Spleen (tissue), 11 donors: ENCODE data around the gene METRNL. TPM values are rescaled to one million over a fixed set of nuclear protein-coding genes. Genes with fewer than 3 reads are reported as not detected.
A peak's percentile ranks its signal among the peaks of the same experiment; 100 is the strongest.

Experiments used
- DNase-seq: peaks from one replicate; pipeline ENCODE4 v3.0.0-alpha.2; 2020
- H3K27ac ChIP-seq, 8 donors: fragments of 200-600 bp; sonication (generic) in 7 of 8; 1 replicate in 4 of 8; 2 replicates in 4 of 8; pipeline versions ENCODE4 v1.5.0 to v1.8.0; 2016 to 2021; ENCODE audit warnings: inconsistent platforms in 4 of 8, mild to moderate bottlenecking in 4 of 8, moderate library complexity in 1 of 8
- H3K27me3 ChIP-seq, 7 donors: fragments of 200-600 bp; sonication (generic) in 6 of 7; replicated peaks in 1 of 7; 1 replicate in 4 of 7; 2 replicates in 3 of 7; pipeline versions ENCODE4 v1.5.0 to v1.8.0; 2016 to 2021; ENCODE audit warnings: inconsistent platforms in 3 of 7, mild to moderate bottlenecking in 1 of 7
- H3K36me3 ChIP-seq, 6 donors: fragments of 200-600 bp; sonication (generic) in 5 of 6; 1 replicate in 4 of 6; 2 replicates in 2 of 6; pipeline versions ENCODE4 v1.5.0 to v1.8.0; 2016 to 2021; ENCODE audit warnings: inconsistent platforms in 2 of 6
- H3K4me1 ChIP-seq, 6 donors: fragments of 200-600 bp; sonication (generic) in 5 of 6; 1 replicate in 3 of 6; 2 replicates in 3 of 6; pipeline versions ENCODE4 v1.5.0 to v1.8.0; 2016 to 2021; ENCODE audit warnings: inconsistent platforms in 3 of 6
- H3K4me3 ChIP-seq, 8 donors: fragments of 200-600 bp; sonication (generic) in 7 of 8; 1 replicate in 4 of 8; 2 replicates in 4 of 8; pipeline versions ENCODE4 v1.5.0 to v1.8.0; 2016 to 2021; ENCODE audit warnings: inconsistent platforms in 4 of 8, mild to moderate bottlenecking in 4 of 8, moderate library complexity in 2 of 8
- H3K9me3 ChIP-seq, 8 donors: fragments of 200-600 bp; sonication (generic) in 7 of 8; 1 replicate in 4 of 8; 2 replicates in 4 of 8; pipeline versions ENCODE4 v1.5.0 to v1.8.0; 2016 to 2021; ENCODE audit warnings: inconsistent platforms in 4 of 8
- POLR2A ChIP-seq, 3 donors: fragments of 450-650 bp; IDR thresholded peaks; one replicate each; pipeline ENCODE4 v1.5.1; 2017; ENCODE audit warnings: antibody characterized with exemption in 3 of 3, mild to moderate bottlenecking in 1 of 3
- POLR2AphosphoS5 ChIP-seq, 3 donors: sonication (generic); formaldehyde crosslinking; IDR thresholded peaks; one replicate each; pipeline ENCODE4 v1.5.1; 2017; ENCODE audit warnings: antibody characterized with exemption in 3 of 3
- WGBS, 5 donors: extraction: QIAGEN DNeasy Blood & Tissue Kit in 3 of 5; methylation state at CpG; one replicate each; pipeline versions ENCODE4 v1.1.5 to v1.1.7; 2013 to 2018; 5-methylcytosine and 5-hydroxymethylcytosine counted together
- intact Hi-C: fragments of 100-400 bp; cut with DNase I; formaldehyde crosslinking; loops from one replicate; pipeline ENCODE4 v1.15.0; 2023; ENCODE audit warnings: low total_unique reads
- polyA plus RNA-seq, 3 donors: library from polyadenylated mRNA; stranded (reverse); fragments of 200-250 nt; gene quantifications; one replicate each; pipeline ENCODE4 v1.2.1, GENCODE V29; 2013
- total RNA-seq, 7 donors: library from RNA; depleted of rRNA in 3 of 7; stranded (reverse); fragments of >200 nt in 3 of 7; fragmentation: NEBNext Ultra II Directional in 4 of 7; extraction: Animal tissue kit (Norgen Biotek cat#: 25700) in 4 of 7; gene quantifications; one replicate each; pipeline versions ENCODE4 v1.1.0 to v1.2.1, GENCODE V29; 2016 to 2021
- TF ChIP-seq, protein P1 (sequence below), 11 experiments: fragments of 200-600 bp in 7 of 11; fragments of 450-650 bp in 4 of 11; sonication (generic) in 4 of 11; IDR thresholded peaks in 8 of 11; conservative IDR thresholded peaks in 3 of 11; 1 replicate in 7 of 11; 2 replicates in 4 of 11; pipeline versions ENCODE4 v1.4.0 to v1.8.0; 2016 to 2021; ENCODE audit warnings: antibody characterized with exemption in 11 of 11, inconsistent platforms in 4 of 11, mild to moderate bottlenecking in 1 of 11
- donor health status: healthy with polysubstance abuse.
- donor health status: DM: no; HTN: no; CAD: no; lungs with moderate emphysema.
- donor health status: DM: no; HTN: no; CAD: no.
- donor health status: Bipolar disorder and iron deficiency.
- donor health status: healthy.
- donor health status: DM: no; HTN: no; CAD: no.
- donor health status: DM: yes; HTN: yes; CAD: no.

METRNL gene
- total and polyA plus RNA-seq, 10 donors, result 14.7 to 51.2 (median 35.0) TPM

- no peaks in the 10 kb centered on the region for H3K9me3 ChIP-seq
- no peak for DNase-seq
- H3K27ac ChIP-seq, result no peak overlapping the region
- H3K4me1 ChIP-seq, result peaks cover 5 to 15% (median 13%) of the 10 kb centered on the region in 6 donors
- TF ChIP-seq, protein P1, sequence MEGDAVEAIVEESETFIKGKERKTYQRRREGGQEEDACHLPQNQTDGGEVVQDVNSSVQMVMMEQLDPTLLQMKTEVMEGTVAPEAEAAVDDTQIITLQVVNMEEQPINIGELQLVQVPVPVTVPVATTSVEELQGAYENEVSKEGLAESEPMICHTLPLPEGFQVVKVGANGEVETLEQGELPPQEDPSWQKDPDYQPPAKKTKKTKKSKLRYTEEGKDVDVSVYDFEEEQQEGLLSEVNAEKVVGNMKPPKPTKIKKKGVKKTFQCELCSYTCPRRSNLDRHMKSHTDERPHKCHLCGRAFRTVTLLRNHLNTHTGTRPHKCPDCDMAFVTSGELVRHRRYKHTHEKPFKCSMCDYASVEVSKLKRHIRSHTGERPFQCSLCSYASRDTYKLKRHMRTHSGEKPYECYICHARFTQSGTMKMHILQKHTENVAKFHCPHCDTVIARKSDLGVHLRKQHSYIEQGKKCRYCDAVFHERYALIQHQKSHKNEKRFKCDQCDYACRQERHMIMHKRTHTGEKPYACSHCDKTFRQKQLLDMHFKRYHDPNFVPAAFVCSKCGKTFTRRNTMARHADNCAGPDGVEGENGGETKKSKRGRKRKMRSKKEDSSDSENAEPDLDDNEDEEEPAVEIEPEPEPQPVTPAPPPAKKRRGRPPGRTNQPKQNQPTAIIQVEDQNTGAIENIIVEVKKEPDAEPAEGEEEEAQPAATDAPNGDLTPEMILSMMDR (IDR thresholded peaks at IDR 0.05 in 8 of 11, conservative IDR thresholded peaks at IDR 0.05 in 3 of 11), result no peak
- TF ChIP-seq POLR2A (IDR thresholded peaks at IDR 0.05) (no peak), POLR2AphosphoS5 (IDR thresholded peaks at IDR 0.05) (no peak)
- 90 to 94% (median 92%) methylated on average over 19 to 20 of the region's 20 CpGs for WGBS, 5 donors
- H3K27me3 ChIP-seq, result no peaks in the 10 kb centered on the region
- intact Hi-C loops, result no loop called here
- no peaks in the 10 kb centered on the region for H3K36me3 ChIP-seq
- no peak overlapping the region for H3K4me3 ChIP-seq
Observed at GRCh38 chr17:83058266-83058798, 21.1 kb upstream of the METRNL start.

GRCh38 chr17:83061586-83061985 is 17.8 kb upstream of the METRNL start:
- DNase-seq, result peak; percentile 54
- Histone ChIP-seq H3K27me3 (no peaks in the 10 kb centered on the region), H3K36me3 (no peaks in the 10 kb centered on the region), H3K4me1 (no peaks in the 10 kb centered on the region), H3K4me3 (no peak overlapping the region), H3K27ac (no peak overlapping the region), H3K9me3 (no peaks in the 10 kb centered on the region)
- intact Hi-C loops, result no loop called here
- WGBS, 5 donors, result 80 to 95% (median 88%) methylated on average over 7 to 8 of the region's 8 CpGs
- TF ChIP-seq, protein P1 (IDR thresholded peaks at IDR 0.05 in 8 of 11, conservative IDR thresholded peaks at IDR 0.05 in 3 of 11), result no peak
- no peak for TF ChIP-seq POLR2AphosphoS5 (IDR thresholded peaks at IDR 0.05)
- no peak for TF ChIP-seq POLR2A (IDR thresholded peaks at IDR 0.05)

- no peaks in the 10 kb centered on the region for H3K36me3 ChIP-seq
- WGBS, 5 donors, result 46 to 67% (median 56%) methylated on average over 16 to 24 of the region's 24 CpGs
- intact Hi-C loops, result no loop called here
- H3K27ac ChIP-seq, result no peak overlapping the region
- TF ChIP-seq, protein P1 (IDR thresholded peaks at IDR 0.05 in 8 of 11, conservative IDR thresholded peaks at IDR 0.05 in 3 of 11), result no peak
- TF ChIP-seq POLR2AphosphoS5 (IDR thresholded peaks at IDR 0.05) (no peak), POLR2A (IDR thresholded peaks at IDR 0.05) (no peak)
- peaks cover 0 to 1% (median 0%) of the 10 kb centered on the region in 7 donors for H3K27me3 ChIP-seq
- no peak overlapping the region for H3K4me3 ChIP-seq
- H3K9me3 ChIP-seq, result no peaks in the 10 kb centered on the region
- DNase-seq, result peak; percentile 72
- H3K4me1 ChIP-seq, result no peaks in the 10 kb centered on the region
Observed at GRCh38 chr17:83062011-83062817, 17.2 kb upstream of the METRNL start.
